HG03066 (cell line): ENCODE data around the gene IDH3G.

ENCODE experiments used
- ATAC-seq: cut with Tn5 transposase; IDR thresholded peaks from one replicate; pipeline ENCODE4 v1.9.1; 2021; ENCODE audit warnings: low read depth; ENCODE audit not compliant: unreplicated experiment

Gene IDH3G

GRCh38 chrX:153774576-153775292 lies 19.4 kb downstream of the IDH3G start:
- no peak for ATAC-seq

- no peak for ATAC-seq
Observed at GRCh38 chrX:153773741-153774575, 20.2 kb downstream of the IDH3G start.

GRCh38 chrX:153773218-153773611 lies 21.0 kb downstream of the IDH3G start:
- ATAC-seq, result no peak

GRCh38 chrX:153772316-153773217 lies 21.6 kb downstream of the IDH3G start:
- no peak for ATAC-seq

- ATAC-seq, result no peak
Observed at GRCh38 chrX:153771415-153772315, 22.5 kb downstream of the IDH3G start.

GRCh38 chrX:153770601-153771414 lies 23.4 kb downstream of the IDH3G start:
- ATAC-seq, result no peak

- ATAC-seq, result no peak
Observed at GRCh38 chrX:153769865-153770600, 24.1 kb downstream of the IDH3G start.

GRCh38 chrX:153769158-153769864 lies 24.9 kb downstream of the IDH3G start:
- no peak for ATAC-seq

- ATAC-seq, result no peak
Observed at GRCh38 chrX:153768311-153769157, 25.6 kb downstream of the IDH3G start.

GRCh38 chrX:153767674-153768055 lies 26.5 kb downstream of the IDH3G start:
- no peak for ATAC-seq

- no peak for ATAC-seq
Observed at GRCh38 chrX:153766871-153767673, 27.1 kb downstream of the IDH3G start.

- no peak for ATAC-seq
Observed at GRCh38 chrX:153766098-153766817, 27.9 kb downstream of the IDH3G start.

GRCh38 chrX:153765138-153766079 lies 28.8 kb downstream of the IDH3G start:
- no peak for ATAC-seq

GRCh38 chrX:153764786-153765137 lies 29.4 kb downstream of the IDH3G start:
- no peak for ATAC-seq
